A172 (cell line): ENCODE measurements around the gene PPP2R5E. TPM values are rescaled to one million over a fixed set of nuclear protein-coding genes. Genes with fewer than 3 reads are reported as not detected.

Source experiments
- DNase-seq: peaks from one replicate; pipeline ENCODE4 v3.0.0-alpha.2; 2015; ENCODE audit warnings: low spot score
- total RNA-seq: library from RNA; depleted of rRNA; stranded (reverse); fragments of >200 nt; shearing (Covaris generic); gene quantifications from 2 replicates; pipeline ENCODE4 v1.2.3, GENCODE V29; 2014

Gene PPP2R5E
- total RNA-seq, 1 experiment from 2014 or later: 12.6 TPM

DNA sequence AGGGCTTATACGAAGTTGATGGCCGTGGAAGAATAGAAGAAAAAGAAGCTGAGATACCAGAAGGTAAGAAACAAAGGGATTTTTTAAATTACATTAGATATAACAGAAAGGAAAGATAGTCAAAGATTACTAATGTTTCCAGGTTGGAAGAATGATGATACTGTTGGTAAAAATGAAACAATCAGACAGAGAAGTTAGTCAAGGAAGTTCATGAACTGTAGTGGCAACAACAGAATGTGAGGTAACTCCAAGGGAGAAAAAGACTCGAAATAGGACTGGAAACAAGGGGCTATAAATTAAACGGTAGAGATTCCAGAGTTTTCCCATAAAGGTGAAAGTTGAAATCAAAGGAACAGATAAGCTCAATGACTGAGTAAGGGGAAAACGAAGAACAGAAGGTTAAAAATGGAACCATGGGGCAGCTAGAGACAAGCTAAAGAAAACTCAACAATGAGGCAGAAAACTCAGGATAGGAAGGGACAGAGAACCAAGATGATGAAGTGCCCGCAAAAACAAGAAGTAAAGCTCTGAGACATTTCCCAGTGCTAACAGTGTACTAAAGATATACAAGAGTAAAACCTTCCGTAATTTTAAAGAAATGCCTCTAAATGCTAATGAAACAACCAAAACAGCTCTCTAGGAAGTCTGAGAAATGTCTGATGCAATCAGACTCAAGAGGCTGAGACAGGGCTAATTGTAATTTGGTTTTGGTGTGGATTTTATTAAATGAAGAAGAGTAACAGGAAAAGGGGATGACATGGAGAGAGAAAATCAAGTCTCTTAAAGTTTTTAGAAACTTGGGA lies 70.0 kb downstream of the PPP2R5E start:
- no peak for DNase-seq

DNA sequence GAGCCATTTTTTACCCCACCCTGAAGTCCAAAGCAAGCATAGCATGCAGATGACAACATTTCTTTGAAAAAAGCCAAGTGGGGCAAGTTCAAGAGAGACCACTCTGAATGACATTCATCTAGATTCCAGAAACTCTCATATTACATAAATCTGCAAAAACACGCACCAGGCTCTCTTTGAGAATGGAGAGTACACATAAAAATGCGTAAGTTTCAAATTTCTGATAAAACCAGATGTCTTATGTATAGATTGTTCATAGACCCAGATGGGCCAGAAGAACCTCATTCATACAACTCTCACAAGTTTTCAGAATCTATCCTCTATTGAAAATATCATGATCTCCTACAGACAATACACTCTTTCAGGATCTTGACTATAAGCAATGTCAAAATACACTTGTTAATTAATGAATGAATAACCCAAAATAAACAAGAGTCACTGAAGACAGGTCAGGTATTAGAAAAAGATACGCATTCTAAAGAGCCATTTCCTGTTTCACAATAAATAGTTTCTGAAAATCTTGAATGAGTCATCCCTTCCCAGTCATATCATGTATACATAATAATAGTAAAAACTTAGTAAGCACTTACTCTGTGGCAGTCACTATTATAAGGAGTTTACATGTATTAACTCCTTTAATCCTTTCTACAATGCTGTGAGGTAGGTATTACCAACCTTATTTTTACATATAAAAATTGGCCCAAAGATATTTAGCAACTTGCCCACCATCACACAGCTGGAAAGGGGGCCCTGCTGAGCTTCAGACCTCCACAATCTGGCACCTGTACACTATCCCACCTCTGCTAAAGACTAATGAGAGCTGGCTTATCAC lies 72.0 kb downstream of the PPP2R5E start:
- peak; percentile 60 for DNase-seq

DNA sequence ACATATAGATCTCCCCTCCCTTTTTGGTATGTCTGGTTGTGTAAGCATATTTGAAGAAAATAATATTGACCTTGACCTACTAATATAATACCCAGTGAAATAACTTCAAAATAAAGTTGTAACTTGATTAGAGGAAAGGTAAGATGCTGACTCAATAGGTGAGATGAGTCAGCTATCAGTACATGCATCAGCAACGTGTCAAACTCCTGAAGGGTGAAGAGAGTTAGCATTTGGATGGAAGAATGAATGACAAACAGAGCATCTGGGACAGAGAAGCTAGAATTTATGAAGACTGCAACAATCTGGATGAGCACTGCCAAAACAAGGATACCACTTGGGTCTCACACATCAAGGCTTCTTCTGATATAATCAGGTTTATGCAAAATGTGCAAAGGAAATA lies 74.9 kb downstream of the PPP2R5E start:
- DNase-seq: no peak

DNA sequence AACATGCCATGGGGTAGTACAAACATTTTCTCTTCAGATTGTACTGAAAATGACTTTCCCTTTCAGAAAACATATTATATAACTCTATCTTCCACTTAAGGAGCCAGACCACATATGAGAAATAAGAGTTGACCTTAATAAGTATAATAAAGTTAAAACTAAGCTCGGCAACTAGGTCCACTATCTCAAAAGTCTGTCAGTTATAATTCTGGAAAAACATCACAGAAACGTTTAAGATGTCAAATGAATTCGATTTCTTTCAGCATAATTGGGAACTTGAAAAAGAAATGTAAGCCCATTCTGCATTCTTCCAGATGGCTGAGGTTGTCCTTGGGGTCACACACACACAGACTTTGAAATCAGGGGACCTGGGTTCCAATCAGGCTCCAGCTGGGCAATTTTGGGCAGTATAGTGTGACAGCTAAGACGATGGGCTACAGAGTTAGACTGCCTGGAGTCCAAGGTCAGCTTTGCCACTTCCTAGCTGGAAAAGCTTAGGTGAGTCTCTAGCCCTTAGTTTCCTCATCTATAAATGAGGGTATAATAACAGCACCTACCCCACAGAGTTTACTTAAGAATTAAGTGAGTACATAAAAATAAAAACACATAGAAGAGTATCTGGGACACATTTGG lies 75.6 kb downstream of the PPP2R5E start:
- no peak for DNase-seq

DNA sequence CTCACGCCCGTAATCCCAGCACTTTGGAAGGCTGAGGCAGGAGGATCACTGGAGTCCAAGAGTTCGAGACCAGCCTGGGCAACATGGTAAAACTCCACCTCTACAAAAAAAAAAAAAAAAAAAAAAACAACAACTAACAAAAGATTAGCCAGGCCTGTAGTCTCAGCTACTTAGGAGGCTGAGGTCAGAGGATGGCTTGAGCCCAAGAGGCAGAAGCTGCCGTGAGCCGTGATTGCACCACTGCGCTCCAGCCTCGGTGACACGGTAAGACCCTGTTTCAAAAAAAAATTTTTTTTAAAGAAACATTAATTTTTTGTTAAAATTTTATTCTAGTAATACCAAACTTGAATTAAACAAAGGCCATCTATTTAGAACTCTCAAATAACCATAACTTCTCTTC lies 77.8 kb downstream of the PPP2R5E start:
- no peak for DNase-seq

DNA sequence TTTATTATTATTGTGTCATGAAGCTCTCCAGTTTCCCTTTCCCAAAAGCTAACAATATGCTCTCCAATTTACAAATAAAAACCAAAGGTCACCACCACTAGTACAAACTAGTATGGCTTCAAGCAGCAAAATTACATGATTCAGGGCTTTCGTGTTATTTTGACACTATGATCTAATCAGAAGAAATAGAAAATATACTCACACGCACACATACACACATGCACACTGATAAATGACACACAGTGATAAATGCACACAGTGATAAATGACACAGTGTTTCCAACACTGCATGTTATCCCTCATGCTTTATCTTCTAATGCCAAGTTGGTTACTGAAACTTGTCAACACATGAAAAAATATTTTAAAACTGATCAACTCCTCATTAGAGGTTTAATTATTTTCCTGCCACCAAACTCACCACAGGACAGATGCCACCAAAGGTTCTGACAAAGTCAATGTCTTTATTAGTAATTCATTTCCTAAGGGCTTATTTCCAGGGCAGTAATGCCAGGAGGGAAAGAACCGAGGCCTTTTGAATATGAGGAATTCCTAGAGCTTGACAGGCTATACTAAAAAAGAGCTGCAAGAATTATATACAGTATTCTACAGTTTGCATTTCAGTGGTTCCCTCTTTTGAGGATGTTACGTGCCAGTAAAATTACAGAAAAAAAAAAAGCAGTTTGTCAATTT lies 82.4 kb downstream of the PPP2R5E start:
- no peak for DNase-seq

DNA sequence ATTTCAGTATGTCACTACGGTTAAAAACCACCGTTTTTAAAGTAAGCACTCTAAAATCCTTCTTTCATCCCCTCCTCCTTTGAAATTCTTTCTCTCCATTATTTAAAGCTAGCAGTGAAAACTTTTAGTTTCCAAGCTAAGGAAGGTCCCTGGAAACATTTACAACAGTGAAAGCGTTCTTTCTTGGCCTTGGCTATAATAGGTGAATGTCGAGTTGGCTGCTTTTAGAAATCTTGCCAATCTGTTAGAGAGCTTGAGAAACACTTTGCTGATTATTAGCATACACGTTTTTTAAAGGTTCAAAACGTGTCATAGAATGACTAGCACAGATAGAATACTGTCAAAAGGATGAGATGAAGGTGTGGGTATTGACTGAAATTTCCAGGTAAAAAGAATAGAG lies 83.4 kb downstream of the PPP2R5E start:
- no peak for DNase-seq

DNA sequence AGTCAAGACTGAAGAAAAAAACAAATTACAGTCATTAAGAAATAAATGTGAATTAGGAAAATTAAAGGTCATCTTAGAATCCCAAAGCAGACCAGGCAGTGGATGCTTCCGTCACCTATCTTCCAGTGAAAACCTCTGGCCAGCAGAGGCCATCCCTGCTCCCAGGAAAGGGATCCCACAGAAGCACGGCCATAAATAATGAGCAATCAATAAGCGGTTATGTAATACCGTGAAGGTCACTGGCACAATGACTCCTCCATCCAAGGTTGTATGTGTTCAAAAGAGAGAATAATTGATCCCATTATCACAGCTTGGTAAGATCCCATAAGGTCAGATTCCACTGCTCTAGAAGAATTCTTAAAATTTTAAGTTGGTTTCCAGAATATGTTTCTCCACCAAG lies 85.7 kb downstream of the PPP2R5E start:
- DNase-seq: no peak

DNA sequence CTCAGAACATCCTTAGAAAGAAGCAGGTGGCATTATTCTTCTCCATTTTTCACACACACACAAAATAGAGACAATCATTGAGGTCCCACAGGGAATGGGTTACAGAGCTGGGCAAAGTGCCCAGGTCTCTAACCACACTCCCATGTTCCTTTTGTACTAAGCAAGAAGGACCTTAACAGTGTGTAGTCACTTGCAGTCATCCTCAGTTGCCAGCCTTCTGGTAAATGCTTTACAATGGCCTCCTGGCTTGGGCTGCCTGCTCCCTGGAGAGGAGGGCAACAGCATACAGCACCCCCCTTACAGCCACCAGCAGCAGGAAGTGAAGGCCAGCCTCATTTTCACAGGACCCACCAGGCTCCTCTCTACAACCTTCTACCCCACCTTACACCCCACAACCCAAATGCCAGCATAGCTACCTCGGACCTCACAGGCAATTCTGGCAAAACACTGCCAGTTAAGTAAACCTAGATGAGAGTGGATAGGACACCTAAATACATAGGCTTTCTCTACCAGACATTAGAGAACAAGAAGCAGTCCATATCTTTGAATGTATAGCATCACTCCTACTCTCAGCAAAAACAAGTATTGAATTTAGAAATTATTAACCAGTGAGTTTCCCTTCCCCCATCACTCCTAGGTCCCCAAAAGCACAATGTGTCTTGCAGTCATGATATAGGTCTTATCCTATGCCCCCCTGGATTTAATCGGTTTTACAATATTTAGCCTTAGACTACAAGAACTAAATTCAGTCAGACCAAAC lies 88.1 kb downstream of the PPP2R5E start:
- peak; percentile 18 for DNase-seq

DNA sequence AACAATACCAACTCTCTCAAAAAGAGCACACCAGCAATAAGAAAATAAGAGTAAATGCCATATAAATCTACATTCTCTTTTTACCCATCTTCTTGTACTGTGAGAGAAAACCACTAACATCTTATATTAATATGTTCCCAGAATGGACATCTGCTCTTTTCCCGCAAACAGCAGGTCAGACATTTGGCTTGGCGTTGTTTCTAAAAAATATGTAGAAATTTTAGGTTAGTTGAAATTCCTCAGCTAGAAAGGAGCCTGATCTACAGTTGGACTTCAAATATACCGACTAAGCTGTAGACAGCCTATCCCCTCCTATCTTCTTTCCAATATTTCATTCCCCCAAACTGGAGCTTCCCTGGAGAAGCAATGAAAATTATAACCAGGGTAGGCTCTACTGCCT lies 88.7 kb downstream of the PPP2R5E start:
- DNase-seq: no peak

DNA sequence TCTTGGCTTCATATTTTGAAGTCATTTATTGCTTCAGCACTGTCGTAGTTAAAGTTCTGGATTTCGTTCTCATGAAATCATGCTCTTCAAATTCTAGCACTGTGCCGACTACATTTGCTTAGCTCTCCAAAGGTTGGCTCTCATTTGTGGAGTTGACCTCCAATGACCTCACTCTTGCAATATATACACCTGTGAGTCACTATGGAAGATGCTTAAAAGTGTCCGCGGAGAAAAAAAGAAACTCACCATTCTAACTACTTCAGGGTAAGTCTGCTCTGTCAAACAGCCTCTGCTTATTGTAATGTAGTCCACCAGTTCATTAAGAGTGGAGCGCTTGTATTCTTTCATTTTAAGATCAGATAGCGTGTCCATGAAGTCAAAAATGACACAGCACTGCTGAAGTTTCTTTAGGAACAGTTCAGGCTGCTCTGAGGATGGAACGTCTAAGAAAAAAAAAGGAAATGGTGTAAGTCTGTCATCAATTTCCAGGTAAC lies 89.7 kb downstream of the PPP2R5E start:
- no peak for DNase-seq

DNA sequence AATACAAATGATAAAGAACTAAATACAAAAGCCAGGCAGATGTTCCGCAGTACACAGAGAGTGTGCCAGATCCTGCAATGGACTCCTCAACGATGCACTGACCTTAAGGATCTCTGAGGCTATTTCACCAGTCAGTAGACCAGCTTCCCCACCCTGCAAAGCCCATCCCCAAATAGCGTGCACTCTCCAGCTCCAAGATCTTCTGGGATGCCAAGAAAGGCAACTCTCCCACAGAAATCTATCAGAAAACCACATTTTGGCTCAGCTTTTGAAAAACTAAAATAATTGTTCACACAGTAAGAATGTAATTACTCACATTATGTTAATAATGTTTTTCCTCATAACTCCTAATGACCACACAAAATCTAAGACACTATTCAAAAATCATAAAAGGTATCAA lies 90.4 kb downstream of the PPP2R5E start:
- no peak for DNase-seq

DNA sequence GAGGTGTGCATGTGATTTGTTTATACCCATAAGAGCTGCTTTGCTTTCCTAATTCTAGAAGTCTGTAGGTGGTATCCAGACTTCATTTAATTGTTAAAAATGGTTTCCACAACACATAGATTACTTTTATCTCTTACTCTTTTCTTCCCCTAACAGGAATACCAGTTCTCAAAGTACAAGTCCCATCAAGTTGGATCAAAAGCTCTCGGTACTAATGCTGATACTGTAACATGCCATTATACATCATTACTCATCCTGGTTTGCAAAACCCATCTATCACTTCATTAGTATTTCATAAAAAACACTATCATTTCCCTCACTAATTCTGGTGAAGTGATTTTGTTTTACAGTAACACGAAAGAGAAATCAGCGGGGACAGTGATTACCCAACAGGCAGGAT lies 94.3 kb downstream of the PPP2R5E start:
- no peak for DNase-seq

DNA sequence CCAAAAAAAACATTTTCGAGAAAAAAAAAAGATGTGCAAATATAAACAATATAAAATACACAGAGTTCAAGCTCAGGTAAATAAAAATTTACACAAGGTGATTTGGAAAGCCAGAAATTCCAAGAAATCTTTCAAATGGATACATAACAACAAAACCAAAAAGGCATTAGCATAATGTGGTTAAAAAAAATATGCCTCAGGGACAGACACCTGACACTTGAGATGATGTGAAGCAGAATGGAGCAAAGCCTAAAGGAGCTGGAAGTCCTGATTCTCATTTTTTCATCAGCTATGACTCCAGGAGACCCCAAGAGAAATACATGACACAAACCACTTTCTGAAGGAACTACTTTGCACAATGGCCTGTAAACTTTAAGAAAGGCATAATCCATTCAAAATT lies 98.6 kb downstream of the PPP2R5E start:
- DNase-seq: no peak

DNA sequence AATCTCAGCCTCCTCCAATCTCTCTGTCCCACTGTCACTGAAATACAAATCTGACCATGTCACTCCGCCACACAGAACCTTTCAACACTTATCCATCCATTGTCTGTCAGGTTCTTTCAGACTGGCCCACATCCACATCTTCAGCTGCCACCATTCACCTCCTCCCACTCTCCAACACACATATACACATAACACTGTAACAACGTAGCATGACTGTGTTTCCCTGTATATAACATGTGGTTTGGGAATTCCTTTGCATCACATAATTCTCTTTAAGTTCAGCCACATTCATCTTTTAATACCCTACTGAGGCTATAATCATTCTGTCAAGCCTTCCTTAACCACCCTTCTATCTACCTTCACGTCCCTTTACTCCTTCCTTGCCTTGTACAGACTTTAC lies 99.2 kb downstream of the PPP2R5E start:
- no peak for DNase-seq

DNA sequence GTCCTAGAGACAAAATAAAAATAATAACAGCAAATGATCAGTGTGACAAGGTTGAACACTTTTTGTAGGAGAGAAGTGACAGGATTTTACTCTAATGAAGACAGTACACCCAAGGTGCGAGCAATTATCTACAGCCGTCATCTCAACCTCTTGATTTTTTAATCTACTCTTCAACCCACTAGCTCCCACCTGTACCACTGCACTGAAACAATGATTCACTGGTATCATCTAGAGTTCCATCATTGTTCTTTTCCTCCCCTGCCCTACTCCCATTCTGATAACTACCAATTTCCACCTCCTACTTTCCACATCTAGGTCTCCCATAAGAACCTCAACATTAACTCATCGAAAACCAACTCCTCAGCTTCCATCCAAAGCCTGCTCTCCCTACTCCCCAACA lies 99.8 kb downstream of the PPP2R5E start:
- no peak for DNase-seq

DNA sequence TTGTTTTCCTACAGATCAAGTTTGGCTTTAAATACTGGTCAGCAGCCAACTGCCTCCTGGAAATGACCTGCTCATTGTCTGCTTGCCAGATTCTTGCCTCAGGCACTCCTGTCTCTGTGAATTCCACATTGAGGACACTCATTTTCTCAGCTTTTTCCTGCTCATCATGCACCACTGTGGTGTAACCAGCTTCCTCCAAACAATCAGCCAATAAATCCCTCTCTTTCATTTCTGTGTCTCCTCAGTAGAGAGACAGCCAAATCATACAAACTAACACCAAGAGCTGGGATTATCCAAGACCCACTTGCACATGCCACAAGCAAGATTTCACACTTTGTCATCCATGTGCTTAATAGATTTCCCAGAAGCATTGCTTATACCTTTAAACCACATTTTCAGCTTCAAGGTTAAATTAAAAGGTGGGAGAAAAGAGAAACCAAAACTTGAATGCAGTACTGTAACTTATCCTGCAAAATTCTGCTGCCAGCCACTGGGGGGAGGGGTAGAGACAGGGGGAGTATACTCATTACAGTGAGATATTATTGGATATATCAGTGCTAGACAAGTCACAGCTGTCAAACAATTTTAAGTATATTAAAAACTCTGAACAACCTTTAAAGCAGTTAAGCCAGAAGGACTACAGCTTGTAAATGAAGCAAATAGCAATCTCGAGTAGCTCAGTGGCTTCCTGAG lies 105.0 kb downstream of the PPP2R5E start:
- DNase-seq: peak; percentile 67

DNA sequence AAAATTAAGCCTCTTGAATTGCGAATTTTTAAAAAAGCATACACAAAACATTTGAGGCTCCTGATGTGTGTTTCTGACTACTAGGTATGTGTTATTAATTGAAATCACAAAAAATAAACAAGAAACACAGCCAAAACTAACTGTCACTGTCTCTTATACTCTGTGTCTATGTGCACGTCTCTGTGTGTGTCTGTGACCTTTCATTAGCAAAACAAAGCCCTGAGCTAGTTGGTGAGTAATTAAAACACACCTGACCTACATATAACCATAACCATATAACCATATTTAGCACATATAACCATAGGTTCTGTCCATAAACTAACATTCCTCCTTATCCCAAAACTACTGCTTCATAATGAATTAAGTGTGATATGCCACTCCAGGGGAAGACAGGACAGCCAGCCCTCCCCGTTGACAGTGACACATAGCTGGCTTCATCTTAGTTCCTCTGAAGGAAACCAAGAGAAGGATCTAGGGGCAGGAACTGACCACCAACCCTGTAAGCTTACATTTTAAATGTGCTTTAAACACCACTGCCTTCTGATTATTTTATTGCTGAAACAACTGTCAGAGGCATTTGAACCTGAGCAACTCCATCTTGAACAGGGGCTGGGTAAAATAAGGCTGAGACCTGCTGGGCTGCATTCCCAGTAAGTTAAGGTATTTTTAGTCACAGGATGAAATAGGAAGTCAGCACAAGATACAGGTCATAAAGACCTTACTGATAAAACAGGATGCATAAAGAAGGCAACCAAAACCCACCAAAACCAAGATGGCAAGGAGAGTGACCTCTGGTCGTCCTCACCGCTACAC lies 106.7 kb downstream of the PPP2R5E start:
- no peak for DNase-seq

DNA sequence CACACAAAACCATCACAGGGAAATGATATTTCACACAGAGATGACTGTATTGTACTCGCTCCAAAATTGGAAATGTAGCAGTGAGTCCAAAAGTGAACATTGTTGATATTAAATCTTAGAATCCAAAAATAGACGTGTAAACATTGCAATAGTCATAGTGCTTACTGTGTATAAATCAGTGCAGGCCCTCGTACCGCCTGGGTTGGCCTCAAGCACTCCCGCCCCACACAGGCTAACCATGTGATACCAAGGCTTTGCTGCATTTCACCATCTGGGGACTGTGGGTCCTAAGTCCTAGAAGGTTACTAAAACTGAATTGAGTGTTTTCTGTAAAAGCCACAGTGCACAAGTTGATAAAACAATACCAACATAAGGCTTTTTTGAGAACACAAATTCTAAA lies 107.3 kb downstream of the PPP2R5E start:
- DNase-seq: no peak

DNA sequence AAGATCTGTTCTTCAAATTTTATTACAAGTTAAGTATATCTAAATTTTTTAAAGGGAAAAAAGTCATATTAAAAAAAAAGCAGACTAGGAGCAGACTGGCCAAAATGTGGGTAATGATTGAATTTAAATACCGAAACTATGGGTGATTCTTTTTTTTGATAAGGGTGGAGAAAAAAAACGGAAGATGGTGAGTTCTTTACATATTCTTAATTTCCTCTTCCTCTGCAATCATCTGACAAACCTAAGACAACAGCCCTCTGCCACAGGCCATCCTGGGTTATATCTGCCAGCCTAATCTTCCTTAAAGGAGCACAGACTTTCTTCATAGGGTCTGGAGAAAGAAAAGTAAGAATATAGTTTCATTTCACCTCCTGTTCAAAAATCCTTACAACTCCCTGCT lies 108.0 kb downstream of the PPP2R5E start:
- DNase-seq: no peak
